CD4-positive, alpha-beta T cell treated with Interleukin-2 at 100 ng/mL for 4 hours (primary cell): ENCODE data around the gene MED9.
"Not testable (repeated sequence)": the region's sequence is repeated elsewhere in the genome, so short reads cannot be mapped to it uniquely, and the experiment has no call there.

Source experiments
- DNase-seq: peaks from one replicate; pipeline ENCODE4 v3.0.0-alpha.2; 2020; ENCODE audit warnings: low spot score

MED9 gene

GRCh38 chr17:17455173-17455572, 21.6 kb upstream of the MED9 start:
- no peak for DNase-seq

- no peak for DNase-seq
These were observed 20.5 kb upstream of the MED9 start for GRCh38 chr17:17456251-17456650.

GRCh38 chr17:17457680-17458079, 19.1 kb upstream of the MED9 start:
- no peak for DNase-seq

- no peak for DNase-seq
These were observed 16.8 kb upstream of the MED9 start for GRCh38 chr17:17460038-17460437.

GRCh38 chr17:17462048-17462824, 14.6 kb upstream of the MED9 start:
- DNase-seq, result no peak

DNA sequence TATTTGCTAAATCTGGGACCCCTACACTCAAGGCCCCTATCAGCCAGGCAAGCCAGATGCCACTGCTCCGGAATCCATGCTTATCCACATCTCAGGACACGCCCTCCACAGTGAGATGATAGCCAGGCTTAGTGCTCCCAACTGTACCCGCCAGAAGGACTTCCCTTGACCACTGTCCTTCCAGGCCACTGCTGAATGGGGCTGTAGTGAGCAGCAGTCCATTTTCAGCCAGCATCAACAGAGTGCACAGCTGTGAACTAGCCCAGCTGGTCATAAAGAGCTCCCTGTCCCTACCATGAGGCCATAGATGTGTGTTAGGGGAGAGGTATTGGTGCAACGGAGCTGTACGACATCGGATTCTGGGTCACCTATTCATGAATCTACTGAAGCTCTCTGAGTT, 13.0 kb upstream of the MED9 start:
- no peak for DNase-seq

DNA sequence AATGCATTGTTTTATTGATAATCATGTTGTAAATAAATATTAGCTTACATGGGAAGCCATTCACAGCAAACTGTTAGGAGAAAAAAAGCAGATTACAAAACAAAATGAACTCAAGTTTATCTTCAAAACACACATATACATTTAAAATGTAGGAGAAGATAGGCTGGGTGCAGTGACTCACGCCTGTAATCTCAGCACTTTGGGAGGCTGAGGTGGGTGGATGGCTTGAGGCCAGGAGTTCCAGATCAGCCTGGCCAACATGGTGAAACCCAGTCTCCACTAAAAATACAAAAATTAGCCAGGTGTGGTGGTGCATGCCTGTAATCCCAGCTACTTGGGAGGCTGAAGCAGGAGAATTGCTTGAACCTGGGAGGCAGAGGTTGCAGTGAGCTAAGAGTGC, 10.9 kb upstream of the MED9 start:
- not testable (repeated sequence) for DNase-seq

DNA sequence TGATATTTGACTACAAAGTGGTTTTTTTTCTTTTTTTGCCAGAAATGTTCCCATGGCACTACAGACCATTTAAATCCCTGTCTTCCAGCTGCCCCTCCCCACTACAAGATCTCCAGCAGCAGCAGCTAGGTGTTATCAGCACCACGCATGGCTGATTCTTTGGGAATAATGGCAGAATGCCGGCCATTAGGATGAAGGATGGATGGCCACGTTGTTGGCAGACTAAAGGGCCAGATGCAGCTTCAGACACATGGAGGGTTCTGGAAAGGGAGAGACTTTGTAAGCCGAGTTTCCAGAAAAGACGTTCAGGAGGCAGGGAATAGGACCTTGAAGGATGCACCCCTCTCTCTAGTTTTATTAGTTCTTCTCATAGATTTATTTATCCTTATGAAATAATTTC, 10.3 kb upstream of the MED9 start:
- DNase-seq, result no peak

DNA sequence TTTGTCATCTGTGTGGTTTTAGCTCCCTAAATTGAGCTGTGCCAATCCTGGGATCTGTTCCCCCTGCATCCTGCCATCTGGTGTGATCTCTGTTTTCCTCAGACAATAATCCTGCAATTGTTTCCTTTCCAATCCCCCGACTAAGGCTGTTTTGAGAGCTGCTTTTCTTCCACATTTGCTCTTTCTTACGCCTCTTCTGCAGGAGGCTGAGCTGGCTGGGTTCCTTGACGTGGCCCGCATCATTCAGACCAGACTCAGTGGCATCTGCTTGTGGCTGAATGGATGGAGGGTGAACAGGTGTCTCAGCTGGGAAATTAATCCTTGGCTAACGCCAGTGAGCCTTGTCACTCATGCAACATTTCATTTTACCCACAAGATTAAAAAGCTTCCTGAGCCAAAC, 9.8 kb upstream of the MED9 start:
- DNase-seq, result no peak

DNA sequence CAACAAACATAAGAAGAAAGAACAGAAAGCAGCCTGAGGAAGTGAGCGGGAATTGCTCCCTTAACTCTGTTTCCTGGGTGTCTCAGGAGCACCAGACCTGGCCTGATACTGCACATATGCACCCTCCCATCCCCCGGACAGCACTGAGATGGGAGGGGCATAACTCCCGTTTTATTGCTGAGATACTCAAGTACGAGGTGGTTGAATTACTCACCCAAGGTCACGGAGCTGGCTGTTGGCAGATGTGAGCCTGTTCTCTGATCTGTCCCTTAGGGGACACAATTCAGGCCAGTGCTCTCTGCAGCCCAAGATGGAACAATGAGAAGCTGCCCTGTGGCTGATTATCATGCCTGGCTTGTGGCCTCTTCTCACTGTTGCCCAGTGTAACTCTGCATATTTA, 9.1 kb upstream of the MED9 start:
- no peak for DNase-seq

DNA sequence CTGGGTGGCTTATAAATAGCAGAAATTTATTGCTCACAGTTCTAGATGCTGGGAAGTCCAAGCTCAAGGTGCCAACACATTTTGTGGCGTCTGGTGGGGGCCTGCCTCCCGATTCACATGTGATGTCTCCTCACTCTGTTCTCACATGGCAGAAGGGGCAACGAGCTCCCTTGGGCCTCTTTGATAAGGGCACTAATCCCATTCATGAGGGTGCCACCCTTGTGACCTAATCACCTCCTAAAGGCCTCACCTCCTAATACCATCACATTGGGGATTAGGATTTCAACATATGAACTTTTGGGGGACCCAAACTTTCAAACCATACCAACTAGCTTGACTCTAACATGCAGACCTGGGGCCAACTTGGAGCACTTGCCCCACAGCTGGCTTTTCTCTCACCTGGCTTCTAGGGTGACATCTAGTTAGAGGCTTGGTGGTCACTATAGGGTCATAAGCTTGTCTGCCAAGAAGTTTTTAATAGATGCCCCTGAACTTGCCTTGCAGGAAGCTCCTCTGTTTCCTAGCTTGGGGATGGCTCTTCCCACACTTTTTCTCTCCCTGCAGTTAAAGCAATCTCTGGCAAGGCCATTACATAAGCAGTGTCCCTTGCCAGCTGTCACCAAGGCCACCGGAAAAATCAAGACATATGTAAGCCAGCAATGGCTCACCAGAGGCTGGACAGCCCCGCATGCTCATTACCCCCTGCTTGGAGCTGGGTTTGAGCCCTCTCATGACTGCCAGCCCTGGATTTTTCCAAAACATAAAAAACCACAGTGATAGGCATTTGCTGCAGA, 8.4 kb upstream of the MED9 start:
- DNase-seq, result no peak

GRCh38 chr17:17469358-17469757, 7.4 kb upstream of the MED9 start:
- no peak for DNase-seq

GRCh38 chr17:17469996-17470395, 6.8 kb upstream of the MED9 start:
- DNase-seq, result no peak

- DNase-seq, result no peak
These were observed 4.4 kb upstream of the MED9 start for GRCh38 chr17:17472333-17472920.

- DNase-seq, result no peak
These were observed 2.5 kb upstream of the MED9 start for GRCh38 chr17:17474341-17474740.

- no peak for DNase-seq
These were observed 2.4 kb downstream of the MED9 start for GRCh38 chr17:17479209-17479608.

DNA sequence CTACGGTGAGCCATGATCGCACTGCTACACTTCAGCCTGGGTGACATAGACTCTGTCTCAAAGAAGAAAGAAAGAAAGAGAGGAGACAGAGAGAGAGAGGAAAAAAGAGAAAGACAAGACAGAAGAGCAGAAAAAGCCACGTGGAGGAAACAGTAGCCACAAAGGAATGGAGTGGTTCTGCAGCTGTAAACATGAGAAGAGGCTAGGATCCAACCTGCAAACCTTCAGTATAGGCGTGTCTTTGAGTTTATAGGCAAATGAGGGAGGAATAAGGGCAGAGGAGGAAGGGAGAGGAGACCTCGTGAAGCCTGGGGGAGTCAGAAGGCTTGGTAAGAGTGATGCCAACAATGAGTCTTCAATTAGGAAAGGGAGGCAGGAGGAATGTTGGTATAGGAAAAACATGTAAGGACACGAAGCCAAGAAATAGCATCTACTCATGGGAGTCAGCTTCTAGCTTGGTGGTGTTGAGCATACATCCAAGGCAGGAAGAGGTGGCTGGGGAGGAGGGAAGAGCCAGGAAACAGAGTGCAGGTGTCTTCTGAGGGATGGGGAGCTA, 3.9 kb downstream of the MED9 start:
- DNase-seq, result no peak

- no peak for DNase-seq
These were observed 5.1 kb downstream of the MED9 start for GRCh38 chr17:17481860-17482259.

GRCh38 chr17:17484451-17484899, 7.7 kb downstream of the MED9 start:
- DNase-seq, result no peak

DNA sequence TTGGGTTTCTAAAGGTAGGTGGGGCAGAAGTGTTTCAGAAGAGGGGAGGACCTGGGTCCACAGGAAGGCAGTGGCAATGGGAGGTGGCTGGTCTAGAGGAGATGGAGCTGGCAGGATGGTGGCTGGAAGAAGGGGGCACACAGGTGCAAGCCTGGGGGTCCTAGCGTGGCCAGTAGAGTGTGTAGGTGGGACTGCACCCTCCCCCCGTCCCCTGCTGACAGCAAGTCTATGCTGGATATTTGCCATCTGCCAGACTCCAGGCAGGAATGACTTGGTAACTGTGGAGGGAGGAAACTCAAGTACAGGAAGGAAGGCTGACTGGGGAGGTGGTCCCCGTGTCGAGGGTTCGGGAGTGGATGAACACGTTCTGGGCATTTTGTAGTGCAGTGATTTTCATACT, 8.6 kb downstream of the MED9 start:
- DNase-seq, result no peak

DNA sequence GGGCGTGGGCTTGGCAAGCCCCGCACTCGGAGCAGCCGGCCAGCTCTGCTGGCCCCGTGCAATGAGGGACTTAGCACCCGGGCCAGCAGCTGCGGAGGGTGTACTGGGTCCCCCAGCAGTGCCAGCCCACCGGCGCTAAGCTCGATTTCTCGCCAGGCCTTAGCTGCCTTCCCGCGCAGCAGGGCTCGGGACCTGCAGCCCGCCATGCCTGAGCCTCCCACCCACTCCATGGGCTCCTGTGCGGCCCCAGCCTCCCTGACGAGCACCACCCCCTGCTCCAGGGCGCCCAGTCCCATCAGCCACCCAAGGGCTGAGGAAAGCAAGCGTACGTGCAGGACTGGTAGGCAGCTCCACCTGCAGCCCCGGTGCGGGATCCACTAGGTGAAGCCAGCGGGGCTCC, 9.6 kb downstream of the MED9 start:
- DNase-seq, result not testable (repeated sequence)

- DNase-seq, result no peak
These were observed 11.2 kb downstream of the MED9 start for GRCh38 chr17:17487998-17488397.

- no peak for DNase-seq
These were observed 14.3 kb downstream of the MED9 start for GRCh38 chr17:17491031-17491471.
